Activated T-cell treated with anti-CD3 and anti-CD28 coated beads for 24 hours (primary cell): ENCODE results near the gene EME2.

Experiments
- DNase-seq: peaks from one replicate; pipeline ENCODE4 v3.0.0-alpha.2; 2020; ENCODE audit warnings: low read depth

Gene EME2

GRCh38 chr16:1745181-1745899, 27.3 kb upstream of the EME2 start:
- no peak for DNase-seq

- no peak for DNase-seq
Observed at GRCh38 chr16:1745900-1746692, 26.5 kb upstream of the EME2 start.

- DNase-seq, result no peak
Observed at GRCh38 chr16:1746693-1747195, 25.9 kb upstream of the EME2 start.

- no peak for DNase-seq
Observed at GRCh38 chr16:1747934-1748333, 24.7 kb upstream of the EME2 start.

- DNase-seq, result no peak
Observed at GRCh38 chr16:1749152-1750117, 23.2 kb upstream of the EME2 start.

- DNase-seq, result no peak
Observed at GRCh38 chr16:1751946-1752345, 20.7 kb upstream of the EME2 start.

GRCh38 chr16:1752853-1753252, 19.8 kb upstream of the EME2 start:
- DNase-seq, result no peak

- DNase-seq, result no peak
Observed at GRCh38 chr16:1754204-1754603, 18.4 kb upstream of the EME2 start.

GRCh38 chr16:1757714-1758461, 14.7 kb upstream of the EME2 start:
- no peak for DNase-seq

GRCh38 chr16:1758923-1759322, 13.7 kb upstream of the EME2 start:
- DNase-seq, result no peak

GRCh38 chr16:1759511-1759910, 13.1 kb upstream of the EME2 start:
- DNase-seq, result no peak

GRCh38 chr16:1760911-1761310, 11.7 kb upstream of the EME2 start:
- DNase-seq, result no peak

- DNase-seq, result no peak
Observed at GRCh38 chr16:1761751-1762150, 10.9 kb upstream of the EME2 start.

GRCh38 chr16:1762196-1762878, 10.3 kb upstream of the EME2 start:
- no peak for DNase-seq

GRCh38 chr16:1762879-1763520, 9.6 kb upstream of the EME2 start:
- DNase-seq, result no peak

- DNase-seq, result no peak
Observed at GRCh38 chr16:1763521-1764511, 8.8 kb upstream of the EME2 start.

- no peak for DNase-seq
Observed at GRCh38 chr16:1764971-1765370, 7.6 kb upstream of the EME2 start.

- no peak for DNase-seq
Observed at GRCh38 chr16:1765826-1766225, 6.8 kb upstream of the EME2 start.

GRCh38 chr16:1766231-1766630, 6.4 kb upstream of the EME2 start:
- no peak for DNase-seq
